Panc1 (cell line): ENCODE data around the gene DDX21. TPM values are rescaled to one million over a fixed set of nuclear protein-coding genes. Genes with fewer than 3 reads are reported as not detected.
A peak's percentile ranks its signal among the peaks of the same experiment; 100 is the strongest.

ENCODE experiments used
- ATAC-seq: fragments of 200-7000 bp; cut with Tn5 transposase; 2 replicates; pipeline ENCODE4 v1.9.1; 2020; ENCODE audit warnings: mild to moderate bottlenecking, moderate library complexity
- Bru-seq: library from RNA; stranded (reverse); fragments of 400-500 nt; gene quantifications from one replicate; lab custom pipeline; 2021; lab: Mats Ljungman, UMichigan
- BruChase-seq, 2 experiments: library from RNA; stranded (reverse); fragments of 400-500 nt; gene quantifications; one replicate each; lab custom pipeline; 2021; lab: Mats Ljungman, UMichigan
- BruUV-seq: library from RNA; stranded (reverse); fragments of 400-500 nt; replicated peaks from 2 replicates; lab custom pipeline; 2021; lab: Mats Ljungman, UMichigan
- CTCF ChIA-PET: fragments of 300-600 bp; sonication (Branson Sonifier 250); formaldehyde crosslinking; loops from one replicate; lab custom pipeline; 2022; ENCODE audit warnings: antibody characterized with exemption; lab: Charles Lee
- POLR2A ChIA-PET: fragments of 300-600 bp; sonication (Branson Sonifier 250); formaldehyde crosslinking; loops from one replicate; lab custom pipeline; 2022; ENCODE audit warnings: antibody characterized with exemption; lab: Charles Lee
- DNase-seq: peaks from one replicate; pipeline ENCODE4 v3.0.0-alpha.2; 2010; ENCODE audit warnings: low read depth, low spot score
- H3K27ac ChIP-seq: 2 replicates; pipeline ENCODE4 v1.5.1; 2011; ENCODE audit warnings: mild to moderate bottlenecking, low read length, inconsistent platforms
- H3K27me3 ChIP-seq: fragments of 200-500 bp; sonication (Bioruptor generic); 2 replicates; pipeline ENCODE4 v1.6.0; 2014; ENCODE audit warnings: low read length, inconsistent platforms; ENCODE audit not compliant: control insufficient read depth, insufficient read depth
- H3K36me3 ChIP-seq: fragments of 200-500 bp; sonication (Bioruptor generic); 2 replicates; pipeline ENCODE4 v1.5.1; 2014; ENCODE audit warnings: inconsistent platforms, mild to moderate bottlenecking, low read length, moderate library complexity; ENCODE audit not compliant: control insufficient read depth, insufficient read depth
- H3K4me1 ChIP-seq: 2 replicates; pipeline ENCODE4 v1.5.1; 2011; ENCODE audit warnings: inconsistent platforms, mild to moderate bottlenecking, low read length, moderate library complexity; ENCODE audit not compliant: control insufficient read depth, insufficient read depth
- H3K4me3 ChIP-seq, 2 experiments: 2 replicates each; pipeline ENCODE4 v1.5.1; 2011 to 2012; ENCODE audit warnings: low read depth in 2 of 2, low read length in 2 of 2, mild to moderate bottlenecking in 2 of 2, inconsistent platforms in 1 of 2, moderate library complexity in 1 of 2
- H3K9me3 ChIP-seq: fragments of 200-500 bp; sonication (Bioruptor generic); 2 replicates; pipeline ENCODE4 v1.5.1; 2014; ENCODE audit warnings: low read depth, mild to moderate bottlenecking, inconsistent platforms, low read length, moderate library complexity; ENCODE audit not compliant: control insufficient read depth, insufficient read depth
- POLR2AphosphoS5 ChIP-seq: IDR thresholded peaks from 2 replicates; pipeline ENCODE4 v1.6.1; 2012; ENCODE audit warnings: mild to moderate bottlenecking, low read depth, low read length, moderate library complexity
- SIN3A ChIP-seq: IDR thresholded peaks from 2 replicates; pipeline ENCODE4 v1.6.1; 2012; ENCODE audit warnings: low read depth, mild to moderate bottlenecking, low read length, moderate library complexity, borderline replicate concordance; ENCODE audit not compliant: insufficient read depth
- TCF7L2 ChIP-seq: IDR thresholded peaks from 2 replicates; pipeline ENCODE4 v1.6.1; 2011; ENCODE audit warnings: mild to moderate bottlenecking, low read depth, low read length, inconsistent platforms
- in situ Hi-C: cut with HindIII; loops from 2 replicates; pipeline ENCODE4 v1.10.0; 2016; ENCODE audit warnings: low sequenced_read_pairs, low pct_unique_long_range_greater_than_20kb
- intact Hi-C: fragments of 100-400 bp; cut with micrococcal nuclease; formaldehyde crosslinking; loops from one replicate; pipeline ENCODE4 v1.10.0; 2022; ENCODE audit not compliant: unreplicated experiment
- long read RNA-seq: library from polyadenylated mRNA; unstranded; transcript quantifications from one replicate; pipeline ENCODE4 v2.0.0, GENCODE V29; 2021; ENCODE audit not compliant: unreplicated experiment
- polyA plus RNA-seq: library from polyadenylated mRNA; unstranded; fragments of >200 nt; gene quantifications from one replicate; pipeline ENCODE4 v1.2.1, GENCODE V29; 2012; ENCODE audit warnings: missing spikeins; ENCODE audit not compliant: insufficient read length
- total RNA-seq: library from RNA; stranded (reverse); gene quantifications from one replicate; pipeline ENCODE4 v1.2.1, GENCODE V29; 2021; ENCODE audit not compliant: unreplicated experiment
- TF ChIP-seq, protein P1 (sequence below): fragments of 450-650 bp; IDR thresholded peaks from 2 replicates; pipeline ENCODE4 v1.5.1; 2017; ENCODE audit warnings: mild to moderate bottlenecking
- TF ChIP-seq, protein P2 (sequence below), 2 experiments: IDR thresholded peaks; 2 replicates each; pipeline ENCODE4 v1.6.1; 2011 to 2012; ENCODE audit warnings: low read depth in 2 of 2, control low read depth in 1 of 2, low read length in 1 of 2, mild to moderate bottlenecking in 1 of 2, moderate library complexity in 1 of 2; ENCODE audit not compliant: insufficient read depth in 1 of 2

The DDX21 gene
- total RNA-seq (172 TPM), Bru-seq, nascent RNA (percentile 99 among the genes with signal in this experiment), BruChase-seq, experiment 1, labeled RNA remaining after a 2-hour chase (percentile 99 among the genes with signal in this experiment), BruChase-seq, experiment 2, labeled RNA remaining after a 6-hour chase (percentile 100 among the genes with signal in this experiment)
- 71.7 TPM for polyA plus RNA-seq
- long read RNA-seq, full-length matches to known transcripts: 122 of 225 reads
- long read RNA-seq, partial matches to known transcripts: 95 of 225 reads
- long read RNA-seq, other reads (novel, unspliced or antisense): 8 of 225 reads

DNA sequence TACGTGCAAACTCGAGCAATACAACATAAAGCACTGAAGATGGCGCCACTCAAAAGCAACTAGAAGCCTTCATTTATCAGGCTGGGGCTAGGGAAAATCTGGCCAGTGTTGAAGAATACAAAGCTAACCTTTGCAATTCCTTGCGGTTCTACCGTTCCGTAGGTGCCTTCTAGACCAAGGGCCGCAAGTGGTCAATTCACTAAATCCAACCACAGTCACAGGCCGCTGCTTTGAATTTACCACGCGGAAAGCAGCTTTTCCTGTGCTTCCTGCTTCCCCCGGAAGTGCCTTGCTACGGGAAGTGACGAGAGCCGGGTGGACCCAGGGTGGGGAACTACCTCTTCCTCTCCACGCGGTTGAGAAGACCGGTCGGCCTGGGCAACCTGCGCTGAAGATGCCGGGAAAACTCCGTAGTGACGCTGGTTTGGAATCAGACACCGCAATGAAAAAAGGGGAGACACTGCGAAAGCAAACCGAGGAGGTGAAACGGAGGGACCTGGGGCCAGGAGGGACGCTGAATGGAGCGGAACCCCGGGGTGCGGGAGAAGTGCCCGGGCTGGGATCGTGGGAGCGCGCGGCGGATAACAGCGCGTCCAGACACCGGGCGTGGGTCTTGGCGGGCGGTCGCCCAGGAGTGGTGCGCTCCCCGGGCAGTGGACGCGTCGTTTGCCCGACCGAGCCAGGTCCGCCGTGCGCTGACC lies at the start of gene DDX21:
Gene DDX21 (plus strand): TSS at position 339 of the 701 bp plus-strand sequence. CDS start 56 bp downstream, at position 395.
- TF ChIP-seq, protein P1, sequence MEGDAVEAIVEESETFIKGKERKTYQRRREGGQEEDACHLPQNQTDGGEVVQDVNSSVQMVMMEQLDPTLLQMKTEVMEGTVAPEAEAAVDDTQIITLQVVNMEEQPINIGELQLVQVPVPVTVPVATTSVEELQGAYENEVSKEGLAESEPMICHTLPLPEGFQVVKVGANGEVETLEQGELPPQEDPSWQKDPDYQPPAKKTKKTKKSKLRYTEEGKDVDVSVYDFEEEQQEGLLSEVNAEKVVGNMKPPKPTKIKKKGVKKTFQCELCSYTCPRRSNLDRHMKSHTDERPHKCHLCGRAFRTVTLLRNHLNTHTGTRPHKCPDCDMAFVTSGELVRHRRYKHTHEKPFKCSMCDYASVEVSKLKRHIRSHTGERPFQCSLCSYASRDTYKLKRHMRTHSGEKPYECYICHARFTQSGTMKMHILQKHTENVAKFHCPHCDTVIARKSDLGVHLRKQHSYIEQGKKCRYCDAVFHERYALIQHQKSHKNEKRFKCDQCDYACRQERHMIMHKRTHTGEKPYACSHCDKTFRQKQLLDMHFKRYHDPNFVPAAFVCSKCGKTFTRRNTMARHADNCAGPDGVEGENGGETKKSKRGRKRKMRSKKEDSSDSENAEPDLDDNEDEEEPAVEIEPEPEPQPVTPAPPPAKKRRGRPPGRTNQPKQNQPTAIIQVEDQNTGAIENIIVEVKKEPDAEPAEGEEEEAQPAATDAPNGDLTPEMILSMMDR: peak; percentile 85
- TF ChIP-seq, protein P2, sequence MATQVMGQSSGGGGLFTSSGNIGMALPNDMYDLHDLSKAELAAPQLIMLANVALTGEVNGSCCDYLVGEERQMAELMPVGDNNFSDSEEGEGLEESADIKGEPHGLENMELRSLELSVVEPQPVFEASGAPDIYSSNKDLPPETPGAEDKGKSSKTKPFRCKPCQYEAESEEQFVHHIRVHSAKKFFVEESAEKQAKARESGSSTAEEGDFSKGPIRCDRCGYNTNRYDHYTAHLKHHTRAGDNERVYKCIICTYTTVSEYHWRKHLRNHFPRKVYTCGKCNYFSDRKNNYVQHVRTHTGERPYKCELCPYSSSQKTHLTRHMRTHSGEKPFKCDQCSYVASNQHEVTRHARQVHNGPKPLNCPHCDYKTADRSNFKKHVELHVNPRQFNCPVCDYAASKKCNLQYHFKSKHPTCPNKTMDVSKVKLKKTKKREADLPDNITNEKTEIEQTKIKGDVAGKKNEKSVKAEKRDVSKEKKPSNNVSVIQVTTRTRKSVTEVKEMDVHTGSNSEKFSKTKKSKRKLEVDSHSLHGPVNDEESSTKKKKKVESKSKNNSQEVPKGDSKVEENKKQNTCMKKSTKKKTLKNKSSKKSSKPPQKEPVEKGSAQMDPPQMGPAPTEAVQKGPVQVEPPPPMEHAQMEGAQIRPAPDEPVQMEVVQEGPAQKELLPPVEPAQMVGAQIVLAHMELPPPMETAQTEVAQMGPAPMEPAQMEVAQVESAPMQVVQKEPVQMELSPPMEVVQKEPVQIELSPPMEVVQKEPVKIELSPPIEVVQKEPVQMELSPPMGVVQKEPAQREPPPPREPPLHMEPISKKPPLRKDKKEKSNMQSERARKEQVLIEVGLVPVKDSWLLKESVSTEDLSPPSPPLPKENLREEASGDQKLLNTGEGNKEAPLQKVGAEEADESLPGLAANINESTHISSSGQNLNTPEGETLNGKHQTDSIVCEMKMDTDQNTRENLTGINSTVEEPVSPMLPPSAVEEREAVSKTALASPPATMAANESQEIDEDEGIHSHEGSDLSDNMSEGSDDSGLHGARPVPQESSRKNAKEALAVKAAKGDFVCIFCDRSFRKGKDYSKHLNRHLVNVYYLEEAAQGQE (IDR thresholded peaks at IDR 0.05; ENCODE audit: insufficient read depth in 1 of 2, low read depth in 2 of 2, low read length in 1 of 2): no peak
- TF ChIP-seq SIN3A (peak; percentile 81), POLR2AphosphoS5 (peak; percentile 96), TCF7L2 (peak; percentile 53; the same call in 1 of the 2 replicates)

DNA sequence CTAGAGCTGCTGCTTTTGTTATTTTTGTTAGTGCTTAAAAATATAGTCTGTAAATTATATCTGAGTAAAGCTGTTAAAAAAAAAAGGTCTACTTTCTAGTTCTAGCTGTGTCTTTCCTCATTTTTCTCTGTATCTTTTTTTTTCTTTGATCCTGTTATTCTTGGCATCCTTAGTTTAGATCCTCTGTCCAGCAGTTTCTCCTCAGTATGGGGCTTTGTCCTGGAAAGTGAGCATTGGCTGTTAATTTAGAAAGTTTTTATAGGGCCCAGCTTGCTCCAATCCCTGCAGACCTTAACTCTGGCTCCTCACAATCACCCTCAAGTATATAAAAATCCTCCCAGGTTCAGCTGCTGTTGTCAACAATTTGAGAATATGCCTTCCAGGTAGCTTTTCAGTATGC lies 31.4 kb upstream of the DDX21 start:
- no peaks in the 10 kb centered on the region for H3K9me3 ChIP-seq
- no peak for ATAC-seq
- POLR2A ChIA-PET: no interaction called here
- CTCF ChIA-PET: no interaction called here
- peaks cover 4% of the 10 kb centered on the region; the same call in 1 of the 2 replicates for H3K36me3 ChIP-seq
- H3K4me1 ChIP-seq: no peaks in the 10 kb centered on the region
- in situ Hi-C loops (no loop called here), intact Hi-C loops (no loop called here)
- DNase-seq: no peak
- BruUV-seq: no TSS peak
- H3K4me3 ChIP-seq: no peak overlapping the region
- TF ChIP-seq POLR2AphosphoS5: no peak
- TF ChIP-seq, protein P1: no peak
- no peak for TF ChIP-seq TCF7L2
- TF ChIP-seq, protein P2 (IDR thresholded peaks at IDR 0.05; ENCODE audit: insufficient read depth in 1 of 2, low read depth in 2 of 2, low read length in 1 of 2): no peak
- TF ChIP-seq SIN3A: no peak
- no peaks in the 10 kb centered on the region for H3K27me3 ChIP-seq
- H3K27ac ChIP-seq: no peak overlapping the region

More for the DNA sequence above, at the start of gene DDX21:
- in situ Hi-C loops: no loop called here
- ChIA-PET POLR2A (interaction anchor here (0.5 to 0.7 kb wide), 5 partner anchors 24 to 623 kb away, joined by 3 to 7 read pairs (median 4); partner anchors contain the start of gene SRGN), CTCF (interaction anchor here (0.6 to 0.9 kb wide), 3 partner anchors 15 to 1228 kb away, joined by 3 read pairs; no protein-coding TSS in a partner anchor)
- Histone ChIP-seq H3K4me1 (peaks cover 14% of the 10 kb centered on the region; the same call in 1 of the 2 replicates), H3K4me3 (peak within 1 kb of the TSS; percentile 89 to 90), H3K27me3 (no peaks in the 10 kb centered on the region), H3K27ac (peak within 1 kb of the TSS; percentile 94), H3K36me3 (peaks cover 18% of the 10 kb centered on the region), H3K9me3 (no peaks in the 10 kb centered on the region)
- TSS peak; percentile 91 for BruUV-seq
- intact Hi-C loops: no loop called here
- ATAC-seq (peak; percentile 97), DNase-seq (peak; percentile 86)
